ENCODE results near the gene TTC24.
"Not testable (repeated sequence)": the region's sequence is repeated elsewhere in the genome, so short reads cannot be mapped to it uniquely, and the experiment has no call there.

Gene TTC24

GRCh38 chr1:156579472-156579871, at the start of gene TTC24:
Gene TTC24, plus strand, starts transcription at chr1:156579723. Its CDS starts 1,642 bp downstream, at chr1:156581365.
- in situ Hi-C loops (cut with HindIII; ENCODE audit: low sequenced_read_pairs), result loop anchor here (5.0 kb wide), 1 partner anchor 38 kb away; the partner anchor contains the start of gene HAPLN2

- in situ Hi-C loops (cut with HindIII; ENCODE audit: low sequenced_read_pairs), result no loop called here
Observed at GRCh38 chr1:156530006-156530405, 49.5 kb upstream of the TTC24 start.

GRCh38 chr1:156532374-156532773, 47.1 kb upstream of the TTC24 start:
- in situ Hi-C loops (cut with HindIII; ENCODE audit: low sequenced_read_pairs), result no loop called here

GRCh38 chr1:156533568-156534220, 45.8 kb upstream of the TTC24 start:
- in situ Hi-C loops (cut with HindIII; ENCODE audit: low sequenced_read_pairs), result no loop called here

GRCh38 chr1:156534424-156535060, 45.0 kb upstream of the TTC24 start:
- in situ Hi-C loops (cut with HindIII; ENCODE audit: low sequenced_read_pairs), result no loop called here

- in situ Hi-C loops (cut with HindIII; ENCODE audit: low sequenced_read_pairs), result no loop called here
Observed at GRCh38 chr1:156537027-156537426, 42.5 kb upstream of the TTC24 start.

- in situ Hi-C loops (cut with HindIII; ENCODE audit: low sequenced_read_pairs), result no loop called here
Observed at GRCh38 chr1:156538711-156539440, 40.6 kb upstream of the TTC24 start.

- in situ Hi-C loops (cut with HindIII; ENCODE audit: low sequenced_read_pairs), result no loop called here
Observed at GRCh38 chr1:156539818-156540355, 39.6 kb upstream of the TTC24 start.

GRCh38 chr1:156540955-156541354, 38.6 kb upstream of the TTC24 start:
- in situ Hi-C loops (cut with HindIII; ENCODE audit: low sequenced_read_pairs), result no loop called here

GRCh38 chr1:156543066-156543465, 36.5 kb upstream of the TTC24 start:
- in situ Hi-C loops (cut with HindIII; ENCODE audit: low sequenced_read_pairs), result no loop called here

GRCh38 chr1:156544592-156545102, 34.9 kb upstream of the TTC24 start:
- in situ Hi-C loops (cut with HindIII; ENCODE audit: low sequenced_read_pairs), result no loop called here

- in situ Hi-C loops (cut with HindIII; ENCODE audit: low sequenced_read_pairs), result no loop called here
Observed at GRCh38 chr1:156546267-156546666, 33.3 kb upstream of the TTC24 start.

- in situ Hi-C loops (cut with HindIII; ENCODE audit: low sequenced_read_pairs), result no loop called here
Observed at GRCh38 chr1:156547434-156547833, 32.1 kb upstream of the TTC24 start.

GRCh38 chr1:156547982-156548381, 31.5 kb upstream of the TTC24 start:
- in situ Hi-C loops (cut with HindIII; ENCODE audit: low sequenced_read_pairs), result no loop called here

GRCh38 chr1:156549390-156549789, 30.1 kb upstream of the TTC24 start:
- in situ Hi-C loops (cut with HindIII; ENCODE audit: low sequenced_read_pairs), result no loop called here

- in situ Hi-C loops (cut with HindIII; ENCODE audit: low sequenced_read_pairs), result no loop called here
Observed at GRCh38 chr1:156549831-156550230, 29.7 kb upstream of the TTC24 start.

GRCh38 chr1:156550346-156550745, 29.2 kb upstream of the TTC24 start:
- in situ Hi-C loops (cut with HindIII; ENCODE audit: low sequenced_read_pairs), result no loop called here

- in situ Hi-C loops (cut with HindIII; ENCODE audit: low sequenced_read_pairs), result no loop called here
Observed at GRCh38 chr1:156551066-156551643, 28.4 kb upstream of the TTC24 start.

GRCh38 chr1:156551869-156552268, 27.7 kb upstream of the TTC24 start:
- in situ Hi-C loops (cut with HindIII; ENCODE audit: low sequenced_read_pairs), result no loop called here

GRCh38 chr1:156552518-156552917, 27.0 kb upstream of the TTC24 start:
- in situ Hi-C loops (cut with HindIII; ENCODE audit: low sequenced_read_pairs), result no loop called here

GRCh38 chr1:156552937-156553336, 26.6 kb upstream of the TTC24 start:
- in situ Hi-C loops (cut with HindIII; ENCODE audit: low sequenced_read_pairs), result not testable (repeated sequence)
